Measurements from ENCODE around the gene OST4.
A peak's percentile ranks its signal among the peaks of the same experiment; 100 is the strongest.

OST4 gene

DNA sequence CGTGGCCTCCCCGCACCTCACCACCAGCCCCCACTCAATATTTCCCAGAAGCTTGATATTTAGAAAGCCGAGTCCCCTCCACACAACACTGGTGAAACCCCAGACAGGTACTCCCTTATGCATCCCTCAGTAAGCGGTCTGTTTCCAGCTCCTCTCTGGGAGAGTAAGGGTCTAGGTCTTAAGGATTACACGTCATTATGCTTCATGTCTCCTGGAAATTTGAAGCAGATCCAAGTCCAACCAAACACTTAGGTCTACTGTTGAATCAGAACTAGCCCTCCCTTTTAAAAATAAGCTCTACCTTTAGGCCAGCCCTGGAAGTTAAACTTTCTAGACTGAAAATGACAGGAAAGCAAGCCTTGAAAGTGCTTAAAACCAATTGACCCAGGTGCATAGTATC lies 1.5 kb upstream of the OST4 start:
- H3K9ac ChIP-seq (ENCODE audit: low read length): no peak overlapping the region
- DNase-seq: no peak

GRCh38 chr2:27071990-27072830 lies 756 bp upstream of the OST4 start:
- DNase-seq: no peak
- H3F3A ChIP-seq (ENCODE audit: insufficient read depth, low read length): peaks cover 22% of the 10 kb centered on the region
- H3K9me2 ChIP-seq (replicated peaks; ENCODE audit: insufficient read depth, low read length): no peaks in the 10 kb centered on the region
- peak overlapping the region; percentile 57; the same call in 1 of the 2 replicates for H3K9ac ChIP-seq (ENCODE audit: low read length)
- H3K4me1 ChIP-seq (ENCODE audit: low read length): peaks cover 49% of the 10 kb centered on the region
- peaks cover 33% of the 10 kb centered on the region for H3K79me2 ChIP-seq (ENCODE audit: low read length)
- TF ChIP-seq EZH2phosphoT487 (IDR thresholded peaks at IDR 0.05; ENCODE audit: low read length) (no peak), EZH2 (optimal IDR thresholded peaks at IDR 0.05; ENCODE audit: low read depth, low read length) (no peak)
- peak overlapping the region; percentile 94 for H3K4me2 ChIP-seq (ENCODE audit: low read depth, low read length)
- H3K27ac ChIP-seq (ENCODE audit: low read length): no peak overlapping the region
- H4K20me1 ChIP-seq (ENCODE audit: insufficient read depth, low read length): no peaks in the 10 kb centered on the region
- H3K9me3 ChIP-seq (replicated peaks; ENCODE audit: insufficient read depth, low read length): no peaks in the 10 kb centered on the region
- peak overlapping the region; percentile 64 for H3K4me3 ChIP-seq (ENCODE audit: low read length)
- H3K36me3 ChIP-seq (replicated peaks; ENCODE audit: insufficient read depth, low read length): no peaks in the 10 kb centered on the region
- no peaks in the 10 kb centered on the region for H3K27me3 ChIP-seq (replicated peaks; ENCODE audit: insufficient read depth, low read length)
- peak overlapping the region; percentile 74 for H2AFZ ChIP-seq (ENCODE audit: low read length)

More for the DNA sequence above, 1.5 kb upstream of the OST4 start:
- Histone ChIP-seq H3K9me3 (replicated peaks; ENCODE audit: insufficient read depth, low read length) (no peaks in the 10 kb centered on the region), H3K36me3 (replicated peaks; ENCODE audit: insufficient read depth, low read length) (no peaks in the 10 kb centered on the region), H3K4me1 (ENCODE audit: low read length) (peaks cover 54% of the 10 kb centered on the region), H2AFZ (ENCODE audit: low read length) (no peak overlapping the region), H3K4me3 (ENCODE audit: low read length) (no peak overlapping the region), H3K79me2 (ENCODE audit: low read length) (peaks cover 33% of the 10 kb centered on the region), H3F3A (ENCODE audit: insufficient read depth, low read length) (peaks cover 25% of the 10 kb centered on the region), H3K27ac (ENCODE audit: low read length) (no peak overlapping the region), H4K20me1 (ENCODE audit: insufficient read depth, low read length) (no peaks in the 10 kb centered on the region), H3K9me2 (replicated peaks; ENCODE audit: insufficient read depth, low read length) (no peaks in the 10 kb centered on the region), H3K27me3 (replicated peaks; ENCODE audit: insufficient read depth, low read length) (no peaks in the 10 kb centered on the region), H3K4me2 (ENCODE audit: low read depth, low read length) (no peak overlapping the region)
- TF ChIP-seq EZH2phosphoT487 (IDR thresholded peaks at IDR 0.05; ENCODE audit: low read length): no peak

DNA sequence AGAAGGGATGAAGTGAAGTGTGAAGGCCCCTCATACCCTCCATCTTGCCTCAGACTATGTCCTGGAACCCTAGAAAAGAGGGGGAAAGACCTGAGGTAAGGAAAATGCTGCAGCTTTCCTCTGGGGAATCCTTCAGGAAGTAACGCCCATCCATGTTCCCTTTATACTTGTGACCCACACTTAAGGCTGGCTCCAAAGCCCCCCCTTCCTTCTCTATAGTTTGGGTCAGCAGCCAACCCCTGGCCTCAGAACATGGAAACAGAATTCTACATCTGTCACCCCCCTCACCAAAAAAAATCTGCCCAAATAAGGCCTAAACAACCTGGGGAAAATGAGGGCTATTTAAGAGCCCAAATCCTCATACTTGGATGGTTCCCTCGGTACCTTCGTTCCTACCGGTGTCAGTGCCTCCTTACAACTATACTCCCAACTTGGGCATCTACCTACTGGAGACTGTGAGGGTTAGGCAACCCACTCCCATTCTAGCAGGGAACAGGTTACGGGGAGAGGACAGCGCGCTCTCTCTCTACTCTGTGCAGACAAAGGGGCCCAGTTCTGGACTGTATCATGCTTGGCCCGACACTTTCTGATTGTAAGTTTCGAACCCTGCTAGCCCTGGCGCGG lies 689 bp downstream of the OST4 start:
- Histone ChIP-seq H3K79me2 (ENCODE audit: low read length) (peaks cover 33% of the 10 kb centered on the region), H2AFZ (ENCODE audit: low read length) (peak overlapping the region; percentile 78), H3K4me1 (ENCODE audit: low read length) (peaks cover 36% of the 10 kb centered on the region)

More for the DNA sequence above, 689 bp downstream of the OST4 start:
- no peak for DNase-seq
- no peaks in the 10 kb centered on the region for H3K36me3 ChIP-seq (replicated peaks; ENCODE audit: insufficient read depth, low read length)
- peak overlapping the region; percentile 100 for H3K4me3 ChIP-seq (ENCODE audit: low read length)
- no peaks in the 10 kb centered on the region for H4K20me1 ChIP-seq (ENCODE audit: insufficient read depth, low read length)
- peak overlapping the region; percentile 88 for H3K9ac ChIP-seq (ENCODE audit: low read length)
- H3K4me2 ChIP-seq (ENCODE audit: low read depth, low read length): peak overlapping the region; percentile 90
- peaks cover 11% of the 10 kb centered on the region for H3F3A ChIP-seq (ENCODE audit: insufficient read depth, low read length)
- TF ChIP-seq EZH2 (optimal IDR thresholded peaks at IDR 0.05; ENCODE audit: low read depth, low read length): no peak
- no peak for TF ChIP-seq EZH2phosphoT487 (IDR thresholded peaks at IDR 0.05; ENCODE audit: low read length)
- TF ChIP-seq, protein P1, sequence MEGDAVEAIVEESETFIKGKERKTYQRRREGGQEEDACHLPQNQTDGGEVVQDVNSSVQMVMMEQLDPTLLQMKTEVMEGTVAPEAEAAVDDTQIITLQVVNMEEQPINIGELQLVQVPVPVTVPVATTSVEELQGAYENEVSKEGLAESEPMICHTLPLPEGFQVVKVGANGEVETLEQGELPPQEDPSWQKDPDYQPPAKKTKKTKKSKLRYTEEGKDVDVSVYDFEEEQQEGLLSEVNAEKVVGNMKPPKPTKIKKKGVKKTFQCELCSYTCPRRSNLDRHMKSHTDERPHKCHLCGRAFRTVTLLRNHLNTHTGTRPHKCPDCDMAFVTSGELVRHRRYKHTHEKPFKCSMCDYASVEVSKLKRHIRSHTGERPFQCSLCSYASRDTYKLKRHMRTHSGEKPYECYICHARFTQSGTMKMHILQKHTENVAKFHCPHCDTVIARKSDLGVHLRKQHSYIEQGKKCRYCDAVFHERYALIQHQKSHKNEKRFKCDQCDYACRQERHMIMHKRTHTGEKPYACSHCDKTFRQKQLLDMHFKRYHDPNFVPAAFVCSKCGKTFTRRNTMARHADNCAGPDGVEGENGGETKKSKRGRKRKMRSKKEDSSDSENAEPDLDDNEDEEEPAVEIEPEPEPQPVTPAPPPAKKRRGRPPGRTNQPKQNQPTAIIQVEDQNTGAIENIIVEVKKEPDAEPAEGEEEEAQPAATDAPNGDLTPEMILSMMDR (IDR thresholded peaks at IDR 0.05; ENCODE audit: low read length): no peak
- H3K9me3 ChIP-seq (replicated peaks; ENCODE audit: insufficient read depth, low read length): no peaks in the 10 kb centered on the region
- no peaks in the 10 kb centered on the region for H3K9me2 ChIP-seq (replicated peaks; ENCODE audit: insufficient read depth, low read length)
- H3K27ac ChIP-seq (ENCODE audit: low read length): peak overlapping the region; percentile 61; the same call in 1 of the 2 replicates
- H3K27me3 ChIP-seq (replicated peaks; ENCODE audit: insufficient read depth, low read length): no peaks in the 10 kb centered on the region
